Prostate gland (tissue), 2 donors: ENCODE measurements around the gene CHCHD6. TPM values are rescaled to one million over a fixed set of nuclear protein-coding genes. Genes with fewer than 3 reads are reported as not detected.

Experiments used
- DNase-seq: peaks from one replicate; pipeline ENCODE4 v3.0.0-alpha.2; 2019; ENCODE audit warnings: low spot score
- H3K27ac ChIP-seq, 2 donors: fragments of 200-600 bp; sonication (generic); 2 replicates each; pipeline ENCODE4 v1.5.1; 2017 to 2019
- H3K27me3 ChIP-seq: fragments of 200-600 bp; sonication (generic); replicated peaks from 2 replicates; pipeline ENCODE4 v1.5.1; 2019; ENCODE audit not compliant: insufficient read depth
- H3K36me3 ChIP-seq, 2 donors: fragments of 200-600 bp; sonication (generic); 1 replicate in 1 of 2; 2 replicates in 1 of 2; pipeline versions ENCODE4 v1.5.1 to v1.8.1; 2017 to 2019
- H3K4me1 ChIP-seq: fragments of 200-600 bp; sonication (generic); replicated peaks from 2 replicates; pipeline ENCODE4 v1.5.1; 2019
- H3K4me3 ChIP-seq, 2 donors: fragments of 200-600 bp; sonication (generic); 2 replicates each; pipeline ENCODE4 v1.5.1; 2017 to 2019
- H3K9me3 ChIP-seq: fragments of 200-600 bp; sonication (generic); 2 replicates; pipeline ENCODE4 v1.5.1; 2017
- POLR2A ChIP-seq: fragments of 450-650 bp; IDR thresholded peaks from one replicate; pipeline ENCODE4 v1.6.1; 2016; ENCODE audit warnings: antibody characterized with exemption, mild to moderate bottlenecking
- POLR2AphosphoS5 ChIP-seq: sonication (generic); formaldehyde crosslinking; IDR thresholded peaks from one replicate; pipeline ENCODE4 v1.6.1; 2017; ENCODE audit warnings: antibody characterized with exemption
- WGBS: methylation state at CpG from one replicate; pipeline ENCODE4 v1.1.5; 2018; 5-methylcytosine and 5-hydroxymethylcytosine counted together
- intact Hi-C: fragments of 100-400 bp; cut with DNase I; formaldehyde crosslinking; loops from one replicate; pipeline ENCODE4 v1.14.2; 2022
- total RNA-seq, 2 donors: library from RNA; depleted of rRNA; stranded (reverse); fragments of >200 nt; gene quantifications; one replicate each; pipeline ENCODE4 v1.1.0, GENCODE V29; 2016
- TF ChIP-seq, protein P1 (sequence below), 4 experiments: fragments of 200-600 bp in 2 of 4; fragments of 450-650 bp in 2 of 4; sonication (generic) in 2 of 4; IDR thresholded peaks; 1 replicate in 3 of 4; 2 replicates in 1 of 4; pipeline ENCODE4 v1.5.1; 2016 to 2019; ENCODE audit warnings: antibody characterized with exemption in 4 of 4, mild to moderate bottlenecking in 2 of 4, moderate library complexity in 2 of 4

CHCHD6 gene
- total RNA-seq, 2 donors from 2014 or later = 13.9 to 34.4 TPM

DNA sequence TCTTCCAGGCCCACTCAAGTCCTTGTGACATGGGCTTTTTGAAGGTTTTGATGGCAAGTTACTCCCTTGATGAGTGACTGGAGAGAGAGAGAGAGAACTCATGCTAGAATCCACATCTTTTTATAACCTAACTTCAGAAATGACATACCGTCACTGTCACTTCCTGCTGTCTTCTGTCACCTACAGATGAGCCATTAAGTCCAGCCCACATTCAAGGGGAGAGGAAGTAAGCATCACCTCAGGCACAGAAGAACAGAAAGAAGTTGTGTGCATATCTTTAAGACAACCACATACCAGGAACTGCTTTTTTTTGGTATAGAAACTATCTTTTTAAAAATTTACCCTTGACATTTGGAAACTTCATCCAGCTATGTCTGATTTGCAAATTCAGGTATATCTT is 32.5 kb upstream of the CHCHD6 start:
- 66% methylated on average over 1 of the region's 1 CpG for WGBS
- Histone ChIP-seq H3K27ac (no peak overlapping the region), H3K4me1 (no peaks in the 10 kb centered on the region), H3K27me3 (no peaks in the 10 kb centered on the region), H3K9me3 (no peaks in the 10 kb centered on the region), H3K4me3 (no peak overlapping the region), H3K36me3 (no peaks in the 10 kb centered on the region)
- DNase-seq = no peak
- intact Hi-C loops = no loop called here
- TF ChIP-seq, protein P1, sequence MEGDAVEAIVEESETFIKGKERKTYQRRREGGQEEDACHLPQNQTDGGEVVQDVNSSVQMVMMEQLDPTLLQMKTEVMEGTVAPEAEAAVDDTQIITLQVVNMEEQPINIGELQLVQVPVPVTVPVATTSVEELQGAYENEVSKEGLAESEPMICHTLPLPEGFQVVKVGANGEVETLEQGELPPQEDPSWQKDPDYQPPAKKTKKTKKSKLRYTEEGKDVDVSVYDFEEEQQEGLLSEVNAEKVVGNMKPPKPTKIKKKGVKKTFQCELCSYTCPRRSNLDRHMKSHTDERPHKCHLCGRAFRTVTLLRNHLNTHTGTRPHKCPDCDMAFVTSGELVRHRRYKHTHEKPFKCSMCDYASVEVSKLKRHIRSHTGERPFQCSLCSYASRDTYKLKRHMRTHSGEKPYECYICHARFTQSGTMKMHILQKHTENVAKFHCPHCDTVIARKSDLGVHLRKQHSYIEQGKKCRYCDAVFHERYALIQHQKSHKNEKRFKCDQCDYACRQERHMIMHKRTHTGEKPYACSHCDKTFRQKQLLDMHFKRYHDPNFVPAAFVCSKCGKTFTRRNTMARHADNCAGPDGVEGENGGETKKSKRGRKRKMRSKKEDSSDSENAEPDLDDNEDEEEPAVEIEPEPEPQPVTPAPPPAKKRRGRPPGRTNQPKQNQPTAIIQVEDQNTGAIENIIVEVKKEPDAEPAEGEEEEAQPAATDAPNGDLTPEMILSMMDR (IDR thresholded peaks at IDR 0.05) = no peak
- TF ChIP-seq POLR2AphosphoS5 (no peak), POLR2A (no peak)

DNA sequence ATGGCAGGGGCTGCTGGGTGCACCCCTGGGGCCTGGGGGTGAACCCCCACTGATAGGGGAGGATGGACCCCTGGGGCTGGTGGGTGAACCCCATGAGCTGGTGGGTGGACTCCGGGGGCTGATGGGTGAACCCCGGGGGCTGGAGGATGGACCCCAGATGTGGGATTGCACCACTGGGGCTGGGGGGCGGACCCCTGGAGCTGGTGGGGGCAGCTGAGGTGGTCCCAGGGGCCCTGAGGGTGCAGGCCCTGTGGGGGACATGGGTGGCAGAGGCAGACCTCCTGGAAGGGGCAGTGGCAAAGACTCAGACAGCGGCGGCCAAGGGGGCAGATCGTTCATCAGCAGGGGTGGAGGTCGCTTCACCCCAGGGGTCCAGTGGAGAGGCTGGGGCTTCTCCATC is 31.7 kb upstream of the CHCHD6 start:
- intact Hi-C loops = no loop called here
- TF ChIP-seq, protein P1 (IDR thresholded peaks at IDR 0.05) = no peak
- TF ChIP-seq POLR2AphosphoS5 = no peak
- TF ChIP-seq POLR2A = no peak
- Histone ChIP-seq H3K9me3 (no peaks in the 10 kb centered on the region), H3K4me1 (no peaks in the 10 kb centered on the region), H3K36me3 (no peaks in the 10 kb centered on the region), H3K4me3 (no peak overlapping the region), H3K27ac (no peak overlapping the region), H3K27me3 (no peaks in the 10 kb centered on the region)
- no peak for DNase-seq
- 78% methylated on average over 6 of the region's 7 CpGs for WGBS

DNA sequence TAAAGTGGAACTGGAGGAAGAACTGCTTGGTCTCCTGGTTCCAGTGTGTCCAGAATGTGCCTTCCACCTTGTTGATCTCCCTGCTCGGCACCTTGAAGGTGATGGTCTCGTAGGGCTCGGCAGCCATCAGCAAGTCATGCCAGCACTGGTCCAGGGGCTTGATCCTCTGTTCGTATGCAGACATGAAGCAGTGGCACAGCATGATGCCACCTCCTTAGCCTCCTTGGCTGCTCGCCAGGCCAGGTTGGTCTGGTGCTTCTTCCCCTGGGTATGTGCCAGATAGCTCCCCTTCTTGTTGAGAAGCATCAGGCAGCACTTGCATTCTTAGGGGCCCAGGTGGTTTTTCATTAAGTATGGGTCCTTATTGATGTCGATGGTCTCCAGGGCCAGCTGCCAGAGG is 31.3 kb upstream of the CHCHD6 start:
- no peak overlapping the region for H3K4me3 ChIP-seq
- no peaks in the 10 kb centered on the region for H3K27me3 ChIP-seq
- TF ChIP-seq POLR2AphosphoS5 = no peak
- TF ChIP-seq POLR2A = no peak
- TF ChIP-seq, protein P1 (IDR thresholded peaks at IDR 0.05) = no peak
- H3K4me1 ChIP-seq = no peaks in the 10 kb centered on the region
- DNase-seq = no peak
- no peaks in the 10 kb centered on the region for H3K36me3 ChIP-seq
- H3K27ac ChIP-seq = no peak overlapping the region
- intact Hi-C loops = no loop called here
- H3K9me3 ChIP-seq = no peaks in the 10 kb centered on the region
- WGBS = 86% methylated on average over 6 of the region's 6 CpGs

DNA sequence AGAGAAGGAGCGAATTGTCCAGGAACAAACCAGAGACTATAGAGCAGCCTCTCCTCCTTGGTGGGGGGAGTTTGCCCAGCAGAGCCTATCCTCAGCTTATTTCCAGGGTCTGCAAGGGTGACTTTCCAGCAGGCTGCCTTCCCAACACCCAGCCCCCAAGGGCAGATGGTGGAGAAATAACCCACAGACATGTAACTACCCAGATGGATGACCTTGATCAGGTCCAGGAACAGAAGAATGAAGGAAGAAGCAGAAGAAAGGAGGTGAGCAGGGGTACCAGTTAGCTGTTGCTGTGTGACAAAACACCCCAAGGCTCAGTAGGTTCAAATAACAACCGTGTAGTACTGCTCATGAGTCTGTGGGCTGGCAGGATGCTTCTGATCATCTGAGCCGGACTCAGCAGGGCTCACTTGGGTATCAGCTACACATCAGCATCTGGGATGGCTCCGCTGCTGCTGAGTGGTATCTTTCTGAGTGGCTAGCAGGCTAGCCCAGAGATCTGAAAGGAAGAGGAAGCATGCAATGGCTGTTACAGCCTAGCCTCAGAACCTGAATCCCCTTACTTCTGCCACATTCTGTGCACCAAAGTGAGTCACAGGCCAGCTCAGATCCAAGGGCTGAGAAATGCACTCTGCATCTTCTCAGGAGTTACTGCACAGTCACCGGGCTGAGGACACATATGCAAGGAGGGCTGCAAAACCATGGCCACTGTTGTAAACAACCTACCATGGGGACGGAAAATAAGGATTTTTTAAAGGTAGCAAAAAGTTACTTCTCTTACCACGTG is 26.9 kb upstream of the CHCHD6 start:
- WGBS = 85% methylated on average over 7 of the region's 7 CpGs
- Histone ChIP-seq H3K9me3 (no peaks in the 10 kb centered on the region), H3K4me1 (peaks cover 2% of the 10 kb centered on the region), H3K27me3 (peaks cover 5% of the 10 kb centered on the region), H3K4me3 (no peak overlapping the region), H3K36me3 (no peaks in the 10 kb centered on the region), H3K27ac (no peak overlapping the region)
- TF ChIP-seq, protein P1 (IDR thresholded peaks at IDR 0.05) = no peak
- TF ChIP-seq POLR2A = no peak
- DNase-seq = no peak
- intact Hi-C loops = loop anchor here (5.0 kb wide), 1 partner anchor 305 kb away; the partner anchor contains the start of gene PLXNA1
